ENCODE results near the gene NFYB.

NFYB gene

GRCh38 chr12:104154806-104155205, 16.8 kb upstream of the NFYB start:
- no peaks in the 10 kb centered on the region for H4K20me1 ChIP-seq (ENCODE audit: low read depth, low read length)
- TF ChIP-seq, protein P1, sequence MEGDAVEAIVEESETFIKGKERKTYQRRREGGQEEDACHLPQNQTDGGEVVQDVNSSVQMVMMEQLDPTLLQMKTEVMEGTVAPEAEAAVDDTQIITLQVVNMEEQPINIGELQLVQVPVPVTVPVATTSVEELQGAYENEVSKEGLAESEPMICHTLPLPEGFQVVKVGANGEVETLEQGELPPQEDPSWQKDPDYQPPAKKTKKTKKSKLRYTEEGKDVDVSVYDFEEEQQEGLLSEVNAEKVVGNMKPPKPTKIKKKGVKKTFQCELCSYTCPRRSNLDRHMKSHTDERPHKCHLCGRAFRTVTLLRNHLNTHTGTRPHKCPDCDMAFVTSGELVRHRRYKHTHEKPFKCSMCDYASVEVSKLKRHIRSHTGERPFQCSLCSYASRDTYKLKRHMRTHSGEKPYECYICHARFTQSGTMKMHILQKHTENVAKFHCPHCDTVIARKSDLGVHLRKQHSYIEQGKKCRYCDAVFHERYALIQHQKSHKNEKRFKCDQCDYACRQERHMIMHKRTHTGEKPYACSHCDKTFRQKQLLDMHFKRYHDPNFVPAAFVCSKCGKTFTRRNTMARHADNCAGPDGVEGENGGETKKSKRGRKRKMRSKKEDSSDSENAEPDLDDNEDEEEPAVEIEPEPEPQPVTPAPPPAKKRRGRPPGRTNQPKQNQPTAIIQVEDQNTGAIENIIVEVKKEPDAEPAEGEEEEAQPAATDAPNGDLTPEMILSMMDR (IDR thresholded peaks at IDR 0.05; ENCODE audit: insufficient read depth, low read length, poor library complexity, severe bottlenecking) = no peak
- no peak for TF ChIP-seq EZH2phosphoT487 (conservative IDR thresholded peaks at IDR 0.05; ENCODE audit: low read length)
- no peak overlapping the region for H2AFZ ChIP-seq (ENCODE audit: low read depth, low read length, severe bottlenecking)
- H3K9me3 ChIP-seq (ENCODE audit: insufficient read depth, low read length) = no peaks in the 10 kb centered on the region
- H3K27me3 ChIP-seq (ENCODE audit: low read length) = no peaks in the 10 kb centered on the region
- no peak overlapping the region for H3K4me3 ChIP-seq (ENCODE audit: insufficient read depth, low read length, poor library complexity, severe bottlenecking)
- no peaks in the 10 kb centered on the region for H3F3A ChIP-seq (ENCODE audit: insufficient read depth)
- no peak overlapping the region for H3K9ac ChIP-seq (ENCODE audit: low read length)
- H3K79me2 ChIP-seq (ENCODE audit: insufficient read depth, low read length) = no peaks in the 10 kb centered on the region
- no peak overlapping the region for H3K4me2 ChIP-seq (ENCODE audit: low read depth, low read length, poor library complexity, severe bottlenecking)
- no peaks in the 10 kb centered on the region for H3K36me3 ChIP-seq (ENCODE audit: low read length)
- H3K9me2 ChIP-seq (replicated peaks; ENCODE audit: insufficient read depth, low read length) = no peaks in the 10 kb centered on the region
- no peak overlapping the region for H3K27ac ChIP-seq (ENCODE audit: low read depth, low read length)

DNA sequence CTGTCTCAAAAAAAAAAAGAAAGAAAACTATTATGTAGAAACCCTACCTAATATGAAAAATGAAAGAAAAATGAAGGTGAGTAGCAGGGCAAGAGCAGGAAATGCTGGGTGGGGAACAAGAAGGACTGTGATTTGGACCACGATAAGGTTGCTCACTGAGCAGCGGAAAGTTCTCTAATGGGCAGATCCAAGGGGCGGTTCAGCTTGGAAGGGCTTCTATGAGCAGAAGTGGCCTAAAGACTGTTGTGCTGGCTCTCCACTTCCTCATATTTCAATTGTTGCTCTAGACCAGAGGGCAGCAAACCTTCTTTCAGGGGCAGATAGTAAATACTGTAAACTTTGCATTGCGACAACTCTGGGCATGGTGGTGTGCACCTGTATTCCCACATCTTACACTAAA, 16.3 kb upstream of the NFYB start:
- Histone ChIP-seq H3K9me3 (ENCODE audit: insufficient read depth, low read length) (no peaks in the 10 kb centered on the region), H3K9ac (ENCODE audit: low read length) (no peak overlapping the region), H2AFZ (ENCODE audit: low read depth, low read length, severe bottlenecking) (no peak overlapping the region), H3K79me2 (ENCODE audit: insufficient read depth, low read length) (no peaks in the 10 kb centered on the region), H4K20me1 (ENCODE audit: low read depth, low read length) (no peaks in the 10 kb centered on the region), H3K4me2 (ENCODE audit: low read depth, low read length, poor library complexity, severe bottlenecking) (no peak overlapping the region), H3K4me3 (ENCODE audit: insufficient read depth, low read length, poor library complexity, severe bottlenecking) (no peak overlapping the region), H3K27ac (ENCODE audit: low read depth, low read length) (no peak overlapping the region), H3K36me3 (ENCODE audit: low read length) (no peaks in the 10 kb centered on the region), H3K27me3 (ENCODE audit: low read length) (no peaks in the 10 kb centered on the region), H3F3A (ENCODE audit: insufficient read depth) (no peaks in the 10 kb centered on the region), H3K9me2 (replicated peaks; ENCODE audit: insufficient read depth, low read length) (no peaks in the 10 kb centered on the region)
- TF ChIP-seq, protein P1 (IDR thresholded peaks at IDR 0.05; ENCODE audit: insufficient read depth, low read length, poor library complexity, severe bottlenecking) = no peak
- no peak for TF ChIP-seq EZH2phosphoT487 (conservative IDR thresholded peaks at IDR 0.05; ENCODE audit: low read length)

GRCh38 chr12:104152685-104153241, 14.8 kb upstream of the NFYB start:
- Histone ChIP-seq H2AFZ (ENCODE audit: low read depth, low read length, severe bottlenecking) (no peak overlapping the region), H3K9me2 (replicated peaks; ENCODE audit: insufficient read depth, low read length) (no peaks in the 10 kb centered on the region), H3F3A (ENCODE audit: insufficient read depth) (no peaks in the 10 kb centered on the region), H3K27me3 (ENCODE audit: low read length) (no peaks in the 10 kb centered on the region), H3K9ac (ENCODE audit: low read length) (no peak overlapping the region), H3K9me3 (ENCODE audit: insufficient read depth, low read length) (no peaks in the 10 kb centered on the region), H3K36me3 (ENCODE audit: low read length) (no peaks in the 10 kb centered on the region), H3K4me3 (ENCODE audit: insufficient read depth, low read length, poor library complexity, severe bottlenecking) (no peak overlapping the region), H3K27ac (ENCODE audit: low read depth, low read length) (no peak overlapping the region), H3K79me2 (ENCODE audit: insufficient read depth, low read length) (no peaks in the 10 kb centered on the region), H3K4me2 (ENCODE audit: low read depth, low read length, poor library complexity, severe bottlenecking) (no peak overlapping the region), H4K20me1 (ENCODE audit: low read depth, low read length) (no peaks in the 10 kb centered on the region)
- TF ChIP-seq EZH2phosphoT487 (conservative IDR thresholded peaks at IDR 0.05; ENCODE audit: low read length) = no peak
- TF ChIP-seq, protein P1 (IDR thresholded peaks at IDR 0.05; ENCODE audit: insufficient read depth, low read length, poor library complexity, severe bottlenecking) = no peak
